ENCODE data around the gene MYO15A. TPM values are rescaled to one million over a fixed set of nuclear protein-coding genes. Genes with fewer than 3 reads are reported as not detected.
A peak's percentile ranks its signal among the peaks of the same experiment; 100 is the strongest.

MYO15A gene
- total RNA-seq, 1 experiment from 2014 or later = 0.28 TPM

- Histone ChIP-seq H3K4me3 (ENCODE audit: low read depth, low read length, poor library complexity, severe bottlenecking) (peak overlapping the region; percentile 94), H3K36me3 (ENCODE audit: insufficient read depth, low read length, poor library complexity, severe bottlenecking) (no peaks in the 10 kb centered on the region), H3K27me3 (replicated peaks; ENCODE audit: insufficient read depth, low read depth, low read length, poor library complexity) (no peaks in the 10 kb centered on the region), H3K4me1 (ENCODE audit: insufficient read depth, low read length, poor library complexity, severe bottlenecking) (peaks cover 6% of the 10 kb centered on the region), H3K27ac (ENCODE audit: low read depth, low read length, poor library complexity, severe bottlenecking) (peak overlapping the region; percentile 65), H3K9me3 (ENCODE audit: low read depth, low read length, poor library complexity, severe bottlenecking) (no peaks in the 10 kb centered on the region)
- TF ChIP-seq CTCF (conservative IDR thresholded peaks at IDR 0.05; ENCODE audit: low read depth, low read length) = no peak
- no peak for TF ChIP-seq EZH2 (IDR thresholded peaks at IDR 0.05; ENCODE audit: borderline replicate concordance, low read depth, low read length, poor library complexity, severe bottlenecking)
- ChIA-PET CTCF (no interaction called here), POLR2A (ENCODE audit: low non-redundant PET) (no interaction called here)
- no peak for DNase-seq (ENCODE audit: low spot score)
- TSS peak; percentile 57 for BruUV-seq (replicated peaks)
- intact Hi-C loops (cut with micrococcal nuclease; ENCODE audit: unreplicated experiment) = no loop called here
These were observed 117.9 kb downstream of the MYO15A start for GRCh38 chr17:18226284-18226945.

GRCh38 chr17:18227635-18228034 is 119.1 kb downstream of the MYO15A start:
- DNase-seq (ENCODE audit: low spot score) = no peak
- Histone ChIP-seq H3K4me3 (ENCODE audit: low read depth, low read length, poor library complexity, severe bottlenecking) (no peak overlapping the region), H3K36me3 (ENCODE audit: insufficient read depth, low read length, poor library complexity, severe bottlenecking) (no peaks in the 10 kb centered on the region), H3K27me3 (replicated peaks; ENCODE audit: insufficient read depth, low read depth, low read length, poor library complexity) (no peaks in the 10 kb centered on the region), H3K27ac (ENCODE audit: low read depth, low read length, poor library complexity, severe bottlenecking) (no peak overlapping the region), H3K9me3 (ENCODE audit: low read depth, low read length, poor library complexity, severe bottlenecking) (no peaks in the 10 kb centered on the region), H3K4me1 (ENCODE audit: insufficient read depth, low read length, poor library complexity, severe bottlenecking) (peaks cover 6% of the 10 kb centered on the region)
- ChIA-PET CTCF (no interaction called here), POLR2A (ENCODE audit: low non-redundant PET) (no interaction called here)
- intact Hi-C loops (cut with micrococcal nuclease; ENCODE audit: unreplicated experiment) = no loop called here
- TF ChIP-seq EZH2 (IDR thresholded peaks at IDR 0.05; ENCODE audit: borderline replicate concordance, low read depth, low read length, poor library complexity, severe bottlenecking) (no peak), CTCF (conservative IDR thresholded peaks at IDR 0.05; ENCODE audit: low read depth, low read length) (no peak)
- BruUV-seq (replicated peaks) = no TSS peak

GRCh38 chr17:18228176-18228682 is 119.7 kb downstream of the MYO15A start:
- intact Hi-C loops (cut with micrococcal nuclease; ENCODE audit: unreplicated experiment) = no loop called here
- Histone ChIP-seq H3K4me1 (ENCODE audit: insufficient read depth, low read length, poor library complexity, severe bottlenecking) (peaks cover 6% of the 10 kb centered on the region), H3K27ac (ENCODE audit: low read depth, low read length, poor library complexity, severe bottlenecking) (no peak overlapping the region), H3K36me3 (ENCODE audit: insufficient read depth, low read length, poor library complexity, severe bottlenecking) (no peaks in the 10 kb centered on the region), H3K27me3 (replicated peaks; ENCODE audit: insufficient read depth, low read depth, low read length, poor library complexity) (no peaks in the 10 kb centered on the region), H3K4me3 (ENCODE audit: low read depth, low read length, poor library complexity, severe bottlenecking) (no peak overlapping the region), H3K9me3 (ENCODE audit: low read depth, low read length, poor library complexity, severe bottlenecking) (no peaks in the 10 kb centered on the region)
- CTCF ChIA-PET = no interaction called here
- no TSS peak for BruUV-seq (replicated peaks)
- TF ChIP-seq CTCF (conservative IDR thresholded peaks at IDR 0.05; ENCODE audit: low read depth, low read length) (no peak), EZH2 (IDR thresholded peaks at IDR 0.05; ENCODE audit: borderline replicate concordance, low read depth, low read length, poor library complexity, severe bottlenecking) (no peak)
- POLR2A ChIA-PET (ENCODE audit: low non-redundant PET) = no interaction called here
- no peak for DNase-seq (ENCODE audit: low spot score)
